GM12891 (cell line): ENCODE measurements around the gene CARD18.

ENCODE experiments used
- PAX5 ChIP-seq: IDR thresholded peaks from 2 replicates; pipeline ENCODE4 v1.6.1; 2011; ENCODE audit warnings: low read length, moderate library complexity, mild to moderate bottlenecking; ENCODE audit not compliant: insufficient read depth, severe bottlenecking
- POLR2A ChIP-seq: IDR thresholded peaks from 2 replicates; pipeline ENCODE4 v1.6.1; 2011; ENCODE audit warnings: low read depth, low read length, control low read depth
- POLR2AphosphoS5 ChIP-seq: IDR thresholded peaks from 2 replicates; pipeline ENCODE4 v1.6.1; 2011; ENCODE audit warnings: low read depth, low read length, control low read depth
- POU2F2 ChIP-seq: IDR thresholded peaks from 2 replicates; pipeline ENCODE4 v1.6.1; 2011; ENCODE audit warnings: low read depth, mild to moderate bottlenecking, control low read depth, low read length, moderate library complexity
- SPI1 ChIP-seq: IDR thresholded peaks from 2 replicates; pipeline ENCODE4 v1.6.1; 2011; ENCODE audit warnings: low read depth, low read length, control low read depth
- TAF1 ChIP-seq: IDR thresholded peaks from 2 replicates; pipeline ENCODE4 v1.6.1; 2011; ENCODE audit warnings: low read depth, low read length, control low read depth

DNA sequence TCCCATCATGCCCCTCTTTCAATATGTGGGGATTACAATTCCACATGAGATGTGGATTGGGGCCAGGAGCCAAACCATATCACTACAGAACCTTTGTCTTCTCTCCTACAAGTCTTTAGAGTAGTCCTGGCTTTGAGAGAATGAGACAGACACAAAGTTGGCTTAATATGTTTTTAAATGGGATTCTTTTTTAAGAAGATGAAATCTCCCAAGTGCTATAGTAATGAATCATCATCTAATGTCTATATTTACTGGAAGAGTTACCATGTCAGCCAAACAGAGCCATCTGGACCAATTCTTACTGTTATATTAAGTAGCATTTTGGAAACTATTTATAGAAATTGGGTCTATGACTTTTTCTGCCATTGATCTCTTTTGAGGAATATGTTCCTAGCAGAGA lies 38.1 kb upstream of the CARD18 start:
- no peak for TF ChIP-seq POLR2A
- TF ChIP-seq POLR2AphosphoS5: no peak
- no peak for TF ChIP-seq POU2F2
- TF ChIP-seq TAF1: no peak
- TF ChIP-seq SPI1: no peak
- no peak for TF ChIP-seq PAX5
